Type B pancreatic cell (in vitro differentiated cells): ENCODE data around the gene GNAL. TPM values are rescaled to one million over a fixed set of nuclear protein-coding genes. Genes with fewer than 3 reads are reported as not detected.

Experiments
- DNase-seq: peaks from one replicate; pipeline ENCODE4 v3.0.0; 2021; ENCODE audit warnings: mixed read lengths; ENCODE audit not compliant: unreplicated experiment; ENCODE audit errors: extremely low spot score
- H3K27ac Mint-ChIP-seq: 2 replicates; pipeline ENCODE4 v1.8.0; 2021; ENCODE audit warnings: mild to moderate bottlenecking, mixed read lengths
- H3K27me3 Mint-ChIP-seq: 2 replicates; pipeline ENCODE4 v1.8.0; 2021; ENCODE audit warnings: mixed read lengths
- H3K36me3 Mint-ChIP-seq: 2 replicates; pipeline ENCODE4 v1.8.0; 2021; ENCODE audit warnings: mixed read lengths
- H3K4me1 Mint-ChIP-seq: one replicate; pipeline ENCODE4 v1.8.0; 2021; ENCODE audit warnings: mixed read lengths; ENCODE audit not compliant: unreplicated experiment
- H3K4me3 Mint-ChIP-seq: 2 replicates; pipeline ENCODE4 v1.8.0; 2021; ENCODE audit warnings: mild to moderate bottlenecking, mixed read lengths
- H3K9me3 Mint-ChIP-seq: 2 replicates; pipeline ENCODE4 v1.8.0; 2021; ENCODE audit warnings: mixed read lengths
- total RNA-seq: library from RNA; stranded (reverse); gene quantifications from 2 replicates; pipeline ENCODE4 v1.2.1, GENCODE V29; 2021; ENCODE audit warnings: low replicate concordance
- TF ChIP-seq, protein P1 (sequence below): fragments of 200-600 bp; sonication (generic); conservative IDR thresholded peaks from 2 replicates; pipeline ENCODE4 v1.5.0; 2021; ENCODE audit warnings: antibody characterized with exemption, mild to moderate bottlenecking

Gene GNAL
- total RNA-seq, 1 donor from 2014 or later, result 12.9 TPM

GRCh38 chr18:11672846-11673454 lies 16.1 kb upstream of the GNAL start:
- Mint-ChIP-seq H3K36me3 (no peaks in the 10 kb centered on the region), H3K27ac (no peak overlapping the region), H3K4me1 (peaks cover 13% of the 10 kb centered on the region), H3K4me3 (no peak overlapping the region), H3K9me3 (no peaks in the 10 kb centered on the region), H3K27me3 (peaks cover 10% of the 10 kb centered on the region)
- no peak for DNase-seq
- TF ChIP-seq, protein P1, sequence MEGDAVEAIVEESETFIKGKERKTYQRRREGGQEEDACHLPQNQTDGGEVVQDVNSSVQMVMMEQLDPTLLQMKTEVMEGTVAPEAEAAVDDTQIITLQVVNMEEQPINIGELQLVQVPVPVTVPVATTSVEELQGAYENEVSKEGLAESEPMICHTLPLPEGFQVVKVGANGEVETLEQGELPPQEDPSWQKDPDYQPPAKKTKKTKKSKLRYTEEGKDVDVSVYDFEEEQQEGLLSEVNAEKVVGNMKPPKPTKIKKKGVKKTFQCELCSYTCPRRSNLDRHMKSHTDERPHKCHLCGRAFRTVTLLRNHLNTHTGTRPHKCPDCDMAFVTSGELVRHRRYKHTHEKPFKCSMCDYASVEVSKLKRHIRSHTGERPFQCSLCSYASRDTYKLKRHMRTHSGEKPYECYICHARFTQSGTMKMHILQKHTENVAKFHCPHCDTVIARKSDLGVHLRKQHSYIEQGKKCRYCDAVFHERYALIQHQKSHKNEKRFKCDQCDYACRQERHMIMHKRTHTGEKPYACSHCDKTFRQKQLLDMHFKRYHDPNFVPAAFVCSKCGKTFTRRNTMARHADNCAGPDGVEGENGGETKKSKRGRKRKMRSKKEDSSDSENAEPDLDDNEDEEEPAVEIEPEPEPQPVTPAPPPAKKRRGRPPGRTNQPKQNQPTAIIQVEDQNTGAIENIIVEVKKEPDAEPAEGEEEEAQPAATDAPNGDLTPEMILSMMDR, result no peak

GRCh38 chr18:11673560-11673959 lies 15.5 kb upstream of the GNAL start:
- Mint-ChIP-seq H3K4me3 (no peak overlapping the region), H3K27ac (no peak overlapping the region), H3K36me3 (no peaks in the 10 kb centered on the region), H3K27me3 (peaks cover 10% of the 10 kb centered on the region), H3K4me1 (peaks cover 8% of the 10 kb centered on the region), H3K9me3 (no peaks in the 10 kb centered on the region)
- no peak for DNase-seq
- TF ChIP-seq, protein P1, result no peak

GRCh38 chr18:11674119-11674518 lies 14.9 kb upstream of the GNAL start:
- no peak overlapping the region for H3K4me3 Mint-ChIP-seq
- no peak overlapping the region for H3K27ac Mint-ChIP-seq
- no peaks in the 10 kb centered on the region for H3K9me3 Mint-ChIP-seq
- peaks cover 2% of the 10 kb centered on the region for H3K4me1 Mint-ChIP-seq
- no peak for DNase-seq
- peaks cover 10% of the 10 kb centered on the region for H3K27me3 Mint-ChIP-seq
- TF ChIP-seq, protein P1, result no peak
- no peaks in the 10 kb centered on the region for H3K36me3 Mint-ChIP-seq

GRCh38 chr18:11676386-11676785 lies 12.7 kb upstream of the GNAL start:
- Mint-ChIP-seq H3K9me3 (no peaks in the 10 kb centered on the region), H3K4me3 (no peak overlapping the region), H3K36me3 (no peaks in the 10 kb centered on the region), H3K4me1 (no peaks in the 10 kb centered on the region), H3K27me3 (peaks cover 13% of the 10 kb centered on the region), H3K27ac (no peak overlapping the region)
- TF ChIP-seq, protein P1, result no peak
- no peak for DNase-seq

DNA sequence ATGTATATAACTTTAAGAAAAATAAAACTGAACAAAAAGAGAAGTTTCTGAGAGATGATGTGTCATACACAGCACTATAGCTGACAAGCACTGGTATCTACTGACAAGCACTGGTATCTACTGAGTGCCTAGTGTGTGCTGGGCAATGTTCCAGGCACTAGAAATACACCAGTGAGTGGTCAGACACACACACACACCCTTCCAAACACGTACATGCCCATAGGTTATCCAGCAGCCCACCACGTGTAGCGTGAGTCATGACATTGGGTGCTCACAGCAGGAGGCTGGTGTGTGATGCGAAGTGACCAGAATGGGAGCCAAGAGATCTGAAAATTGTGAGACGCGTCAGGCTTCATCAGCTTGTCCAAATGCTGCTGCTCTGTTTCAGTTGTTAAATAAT lies 12.2 kb upstream of the GNAL start:
- Mint-ChIP-seq H3K4me3 (no peak overlapping the region), H3K9me3 (no peaks in the 10 kb centered on the region), H3K27me3 (peaks cover 13% of the 10 kb centered on the region), H3K4me1 (no peaks in the 10 kb centered on the region), H3K36me3 (no peaks in the 10 kb centered on the region), H3K27ac (no peak overlapping the region)
- DNase-seq, result no peak
- TF ChIP-seq, protein P1, result no peak

DNA sequence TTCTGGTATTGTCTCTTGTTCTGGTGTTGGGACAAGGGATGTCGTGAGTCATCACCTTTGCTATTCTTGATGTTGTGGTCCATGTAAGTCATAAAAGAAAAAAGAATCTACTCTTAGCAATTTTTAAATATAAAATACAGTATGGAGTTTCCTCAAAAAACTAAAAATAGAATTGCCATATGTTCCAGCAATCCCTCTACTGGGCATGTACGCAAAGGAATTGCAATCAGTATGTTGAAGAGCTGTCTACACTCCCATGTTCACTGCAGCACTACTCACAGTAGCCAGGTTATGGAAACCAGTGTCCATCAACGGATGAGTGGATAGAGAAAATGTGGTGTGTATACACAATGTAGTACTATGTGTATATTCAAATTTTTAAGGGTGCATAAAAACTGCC lies 10.9 kb upstream of the GNAL start:
- Mint-ChIP-seq H3K4me3 (no peak overlapping the region), H3K4me1 (no peaks in the 10 kb centered on the region), H3K36me3 (no peaks in the 10 kb centered on the region), H3K9me3 (no peaks in the 10 kb centered on the region), H3K27me3 (peaks cover 13% of the 10 kb centered on the region), H3K27ac (no peak overlapping the region)
- DNase-seq, result no peak
- TF ChIP-seq, protein P1, result no peak
